Right lobe of liver (tissue), 4 donors: ENCODE data around the gene UAP1L1.

Experiments
- POLR2A ChIP-seq: fragments of 450-650 bp; IDR thresholded peaks from one replicate; pipeline ENCODE4 v1.6.1; 2017; ENCODE audit warnings: antibody characterized with exemption, mild to moderate bottlenecking
- TF ChIP-seq, protein P1 (sequence below), 4 donors: fragments of 200-600 bp in 3 of 4; fragments of 450-650 bp in 1 of 4; IDR thresholded peaks; one replicate each; pipeline versions ENCODE4 v1.5.1 to v1.8.0; 2016 to 2022; ENCODE audit warnings: antibody characterized with exemption in 4 of 4, mild to moderate bottlenecking in 2 of 4
- donor health status: DM: no; HTN: no; CAD: no.
- donor health status: DM: no; HTN: no; CAD: no.
- donor health status: DM: no; HTN: yes; CAD: no.

DNA sequence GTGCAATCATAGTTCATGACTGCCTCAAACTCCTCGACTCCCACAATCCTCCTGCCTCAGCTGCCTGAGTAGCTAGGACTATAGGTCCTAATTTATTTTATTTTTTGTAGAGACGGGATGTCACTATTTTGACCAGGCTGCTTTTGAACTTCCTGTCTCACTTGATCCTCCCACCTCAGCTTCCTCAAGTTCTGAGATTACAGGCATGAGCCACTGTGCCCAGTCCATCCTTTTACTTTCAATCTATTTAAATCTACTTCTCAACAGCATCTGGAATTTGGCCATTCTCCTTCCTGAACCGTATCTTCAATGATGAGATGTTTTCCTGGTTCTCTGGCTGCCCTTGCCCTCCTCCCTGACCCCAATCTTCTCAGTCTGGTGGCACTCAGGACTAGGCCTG is 49.5 kb downstream of the UAP1L1 start:
- TF ChIP-seq, protein P1, sequence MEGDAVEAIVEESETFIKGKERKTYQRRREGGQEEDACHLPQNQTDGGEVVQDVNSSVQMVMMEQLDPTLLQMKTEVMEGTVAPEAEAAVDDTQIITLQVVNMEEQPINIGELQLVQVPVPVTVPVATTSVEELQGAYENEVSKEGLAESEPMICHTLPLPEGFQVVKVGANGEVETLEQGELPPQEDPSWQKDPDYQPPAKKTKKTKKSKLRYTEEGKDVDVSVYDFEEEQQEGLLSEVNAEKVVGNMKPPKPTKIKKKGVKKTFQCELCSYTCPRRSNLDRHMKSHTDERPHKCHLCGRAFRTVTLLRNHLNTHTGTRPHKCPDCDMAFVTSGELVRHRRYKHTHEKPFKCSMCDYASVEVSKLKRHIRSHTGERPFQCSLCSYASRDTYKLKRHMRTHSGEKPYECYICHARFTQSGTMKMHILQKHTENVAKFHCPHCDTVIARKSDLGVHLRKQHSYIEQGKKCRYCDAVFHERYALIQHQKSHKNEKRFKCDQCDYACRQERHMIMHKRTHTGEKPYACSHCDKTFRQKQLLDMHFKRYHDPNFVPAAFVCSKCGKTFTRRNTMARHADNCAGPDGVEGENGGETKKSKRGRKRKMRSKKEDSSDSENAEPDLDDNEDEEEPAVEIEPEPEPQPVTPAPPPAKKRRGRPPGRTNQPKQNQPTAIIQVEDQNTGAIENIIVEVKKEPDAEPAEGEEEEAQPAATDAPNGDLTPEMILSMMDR (IDR thresholded peaks at IDR 0.05) = no peak
- no peak for TF ChIP-seq POLR2A
